ENCODE measurements around the gene CEP78.

Gene CEP78

DNA sequence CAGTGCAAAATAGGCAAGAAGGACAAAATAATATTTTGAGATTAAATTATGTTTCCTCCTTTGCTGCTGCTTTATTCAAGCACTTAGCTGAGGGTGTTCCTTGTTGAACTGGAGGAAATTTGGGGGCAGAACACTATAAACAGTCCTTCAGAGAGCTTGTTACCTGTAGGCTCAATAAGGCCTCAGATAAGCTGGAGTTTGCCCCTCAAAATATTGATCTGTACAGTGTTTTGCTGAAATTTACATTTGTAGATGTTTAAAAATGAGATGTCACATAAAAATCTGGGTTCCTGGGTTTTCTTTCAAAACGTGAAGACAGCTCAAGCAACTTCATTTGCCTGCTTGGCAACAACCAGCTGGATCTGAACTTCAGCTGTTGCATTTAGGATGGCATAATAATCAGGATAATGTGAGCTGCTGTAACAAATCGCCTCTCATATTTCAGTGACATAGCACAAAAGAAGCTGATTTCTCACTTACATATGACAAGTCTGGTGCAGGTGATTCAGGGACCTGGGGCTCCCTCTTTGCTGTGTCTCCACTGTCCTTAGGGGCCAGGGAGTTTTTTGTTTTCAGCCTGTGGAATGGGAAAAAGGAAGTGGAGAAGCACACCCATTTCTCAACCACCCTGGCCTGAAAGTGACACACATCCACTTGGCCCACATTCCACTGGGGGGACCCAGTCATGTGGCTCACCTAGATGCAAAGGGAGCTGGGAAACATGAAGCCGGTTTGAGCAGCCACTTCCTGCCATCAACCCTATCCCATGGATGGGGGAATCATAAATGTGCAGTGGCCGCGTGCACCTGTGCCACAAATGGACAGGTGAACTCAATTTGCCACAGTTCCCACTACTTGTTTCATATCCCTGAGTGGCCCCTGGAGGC, 58.7 kb downstream of the CEP78 start:
- TF ChIP-seq, protein P1, sequence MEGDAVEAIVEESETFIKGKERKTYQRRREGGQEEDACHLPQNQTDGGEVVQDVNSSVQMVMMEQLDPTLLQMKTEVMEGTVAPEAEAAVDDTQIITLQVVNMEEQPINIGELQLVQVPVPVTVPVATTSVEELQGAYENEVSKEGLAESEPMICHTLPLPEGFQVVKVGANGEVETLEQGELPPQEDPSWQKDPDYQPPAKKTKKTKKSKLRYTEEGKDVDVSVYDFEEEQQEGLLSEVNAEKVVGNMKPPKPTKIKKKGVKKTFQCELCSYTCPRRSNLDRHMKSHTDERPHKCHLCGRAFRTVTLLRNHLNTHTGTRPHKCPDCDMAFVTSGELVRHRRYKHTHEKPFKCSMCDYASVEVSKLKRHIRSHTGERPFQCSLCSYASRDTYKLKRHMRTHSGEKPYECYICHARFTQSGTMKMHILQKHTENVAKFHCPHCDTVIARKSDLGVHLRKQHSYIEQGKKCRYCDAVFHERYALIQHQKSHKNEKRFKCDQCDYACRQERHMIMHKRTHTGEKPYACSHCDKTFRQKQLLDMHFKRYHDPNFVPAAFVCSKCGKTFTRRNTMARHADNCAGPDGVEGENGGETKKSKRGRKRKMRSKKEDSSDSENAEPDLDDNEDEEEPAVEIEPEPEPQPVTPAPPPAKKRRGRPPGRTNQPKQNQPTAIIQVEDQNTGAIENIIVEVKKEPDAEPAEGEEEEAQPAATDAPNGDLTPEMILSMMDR (IDR thresholded peaks at IDR 0.05) = no peak
- no peak overlapping the region for H3K4me3 ChIP-seq (ENCODE audit: low read depth in 1 of 2, low read length in 1 of 2)
- H3K27me3 ChIP-seq = peaks cover 51% of the 10 kb centered on the region
- H3K27ac ChIP-seq = no peak overlapping the region
- no peaks in the 10 kb centered on the region for H3K36me3 ChIP-seq
- peaks cover 24 to 27% of the 10 kb centered on the region in 2 experiments for H3K4me1 ChIP-seq (ENCODE audit: control insufficient read depth in 1 of 2, insufficient read depth in 1 of 2, low read depth in 1 of 2, low read length in 1 of 2)
- H3K9me3 ChIP-seq = no peaks in the 10 kb centered on the region

DNA sequence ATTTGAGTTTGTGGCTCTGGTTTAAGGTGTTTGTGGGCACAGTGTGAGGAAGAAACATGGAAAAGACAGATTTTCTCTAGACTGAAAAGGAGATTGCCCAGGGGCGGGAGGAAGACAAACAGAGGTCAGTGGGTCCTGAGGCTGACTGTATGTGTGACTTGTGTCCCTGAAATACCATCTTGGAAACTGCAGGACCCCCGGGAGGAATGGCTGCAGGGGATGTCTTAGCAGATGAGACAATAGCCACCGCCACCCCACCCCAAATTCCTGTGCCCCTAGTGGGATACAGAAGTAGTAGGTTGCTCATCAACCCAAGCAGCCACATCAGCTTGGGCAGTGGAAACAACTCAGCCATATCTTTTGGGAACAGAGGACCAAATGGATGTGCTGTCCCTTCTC, 59.3 kb downstream of the CEP78 start:
- TF ChIP-seq, protein P1 (IDR thresholded peaks at IDR 0.05) = no peak
- no peaks in the 10 kb centered on the region for H3K36me3 ChIP-seq

DNA sequence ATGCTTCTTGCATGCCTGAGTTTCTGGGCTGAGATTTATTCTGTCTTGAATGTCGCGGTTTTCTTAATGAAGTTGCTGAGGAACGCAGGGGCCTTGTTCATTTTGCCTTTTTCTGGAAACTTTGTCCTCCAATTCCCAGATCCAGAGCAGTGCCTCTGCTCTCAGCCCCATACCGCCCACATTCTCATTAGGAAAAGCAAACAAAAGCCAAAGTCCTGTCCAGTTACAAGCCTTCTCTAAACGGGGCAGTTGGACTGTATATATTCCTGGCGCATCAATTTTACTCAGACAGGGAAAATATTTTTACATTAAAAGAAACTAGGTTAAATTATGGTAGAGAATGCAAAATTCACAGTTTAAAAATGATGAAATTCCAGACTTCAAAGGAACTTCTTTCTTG, 59.9 kb downstream of the CEP78 start:
- Histone ChIP-seq H3K9me3 (no peaks in the 10 kb centered on the region), H3K4me3 (ENCODE audit: low read depth in 1 of 2, low read length in 1 of 2) (no peak overlapping the region), H3K36me3 (no peaks in the 10 kb centered on the region), H3K27ac (no peak overlapping the region), H3K27me3 (peaks cover 51% of the 10 kb centered on the region), H3K4me1 (ENCODE audit: control insufficient read depth in 1 of 2, insufficient read depth in 1 of 2, low read depth in 1 of 2, low read length in 1 of 2) (peaks cover 24 to 27% of the 10 kb centered on the region in 2 experiments)
- TF ChIP-seq, protein P1 (IDR thresholded peaks at IDR 0.05) = no peak

More for the DNA sequence above, 59.3 kb downstream of the CEP78 start:
- no peak overlapping the region for H3K27ac ChIP-seq
- no peaks in the 10 kb centered on the region for H3K9me3 ChIP-seq
- H3K4me1 ChIP-seq (ENCODE audit: control insufficient read depth in 1 of 2, insufficient read depth in 1 of 2, low read depth in 1 of 2, low read length in 1 of 2) = peaks cover 24 to 27% of the 10 kb centered on the region in 2 experiments
- H3K4me3 ChIP-seq (ENCODE audit: low read depth in 1 of 2, low read length in 1 of 2) = no peak overlapping the region
- peaks cover 51% of the 10 kb centered on the region for H3K27me3 ChIP-seq

DNA sequence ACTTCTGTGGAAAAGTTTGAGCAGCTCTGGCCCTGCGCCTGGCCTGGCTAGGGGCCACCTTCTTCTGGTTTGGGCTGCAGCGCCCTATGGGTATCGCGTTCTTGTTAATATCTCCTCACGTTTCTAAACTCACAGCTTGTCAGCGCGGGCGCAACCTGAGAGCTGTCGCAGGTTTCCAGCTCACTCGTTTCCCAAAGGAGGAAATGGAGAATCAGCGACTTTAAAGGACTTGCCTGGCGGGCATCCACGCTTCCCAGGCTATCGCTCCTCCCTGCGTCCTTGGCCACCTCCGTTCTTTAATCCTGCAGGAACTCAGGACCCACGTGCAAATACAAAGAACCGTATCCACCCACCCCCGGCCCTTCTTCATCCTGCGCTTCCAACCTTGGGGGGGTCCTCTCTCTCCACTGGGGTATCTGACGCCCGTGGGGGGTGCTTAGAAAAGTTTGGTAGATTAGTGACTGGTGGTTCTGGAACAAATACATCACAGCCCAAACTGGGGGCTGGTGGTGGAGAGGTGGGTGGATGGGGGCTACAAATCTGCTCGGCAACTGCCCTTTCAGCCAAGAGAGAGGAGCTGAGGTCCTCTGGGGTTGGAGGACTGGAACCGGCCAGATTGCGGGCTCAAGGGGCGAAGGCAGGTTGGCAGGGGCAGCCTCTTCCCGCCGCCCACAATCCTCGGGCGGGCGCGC, 60.5 kb downstream of the CEP78 start:
- peaks cover 51% of the 10 kb centered on the region for H3K27me3 ChIP-seq
- TF ChIP-seq, protein P1 (IDR thresholded peaks at IDR 0.05) = no peak
- peaks cover 24 to 27% of the 10 kb centered on the region in 2 experiments for H3K4me1 ChIP-seq (ENCODE audit: control insufficient read depth in 1 of 2, insufficient read depth in 1 of 2, low read depth in 1 of 2, low read length in 1 of 2)
- no peaks in the 10 kb centered on the region for H3K36me3 ChIP-seq
- H3K27ac ChIP-seq = no peak overlapping the region
- no peaks in the 10 kb centered on the region for H3K9me3 ChIP-seq
- H3K4me3 ChIP-seq (ENCODE audit: low read depth in 1 of 2, low read length in 1 of 2) = peak overlapping the region; percentile 65 to 74

DNA sequence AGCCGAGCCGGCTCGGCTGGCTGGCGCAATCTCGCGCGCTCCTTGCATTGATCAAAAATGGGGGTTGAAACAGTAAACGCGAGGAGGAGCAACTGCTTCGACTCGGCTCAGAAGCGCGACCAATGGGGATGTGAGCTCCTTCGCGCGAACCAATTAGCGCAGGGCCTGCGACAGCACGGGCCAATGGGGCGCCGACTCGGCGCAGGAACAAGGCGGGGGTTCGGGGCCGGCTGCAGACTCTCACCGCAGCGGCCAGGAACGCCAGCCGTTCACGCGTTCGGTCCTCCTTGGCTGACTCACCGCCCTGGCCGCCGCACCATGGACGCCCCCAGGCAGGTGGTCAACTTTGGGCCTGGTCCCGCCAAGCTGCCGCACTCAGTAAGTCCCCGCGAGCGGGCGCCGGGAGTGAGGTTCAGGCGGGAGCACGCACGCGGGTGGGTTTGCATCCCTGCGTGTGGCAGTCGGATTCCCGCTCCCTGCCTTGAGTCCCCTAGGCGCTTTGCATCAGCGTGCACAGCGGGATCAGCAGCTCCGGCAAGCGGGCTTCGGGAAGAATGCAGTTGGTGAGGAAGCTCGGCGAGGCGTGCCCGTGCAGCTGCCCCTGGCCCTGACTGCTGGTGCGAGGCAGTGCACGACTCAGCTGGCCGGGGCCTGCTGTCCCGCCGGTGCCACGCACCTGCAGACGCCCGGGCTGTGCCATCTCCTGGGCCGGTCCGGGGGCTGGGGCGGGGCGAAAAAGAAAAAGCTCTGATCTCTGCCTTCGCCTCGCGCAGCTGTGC, 61.2 kb downstream of the CEP78 start, which contains the start of gene PSAT1:
TSS of gene PSAT1 (plus strand) at position 233 of the 779 bp plus-strand sequence. CDS start at position 319, 86 bp downstream.
- TF ChIP-seq, protein P1 (IDR thresholded peaks at IDR 0.05) = no peak
- Histone ChIP-seq H3K4me1 (ENCODE audit: control insufficient read depth in 1 of 2, insufficient read depth in 1 of 2, low read depth in 1 of 2, low read length in 1 of 2) (peaks cover 24 to 27% of the 10 kb centered on the region in 2 experiments), H3K27me3 (peaks cover 44% of the 10 kb centered on the region), H3K4me3 (ENCODE audit: low read depth in 1 of 2, low read length in 1 of 2) (peak within 1 kb of the TSS; percentile 65 to 74), H3K36me3 (no peaks in the 10 kb centered on the region), H3K27ac (no peak within 1 kb of the TSS), H3K9me3 (no peaks in the 10 kb centered on the region)
